Astrocyte (in vitro differentiated cells and primary cell): Measurements from ENCODE around the gene RARRES1. TPM values are rescaled to one million over a fixed set of nuclear protein-coding genes. Genes with fewer than 3 reads are reported as not detected.

ENCODE experiments used
- DNase-seq: peaks from one replicate; pipeline ENCODE4 v3.0.0-alpha.2; 2010; ENCODE audit warnings: low read depth
- FAIRE-seq: peaks from 2 replicates; lab custom pipeline; 2011; peaks lifted over from hg19 to GRCh38; lab: Jason Lieb, UNC
- H2AFZ ChIP-seq: 2 replicates; pipeline ENCODE4 v1.6.0; 2012; ENCODE audit warnings: low read depth, low read length, inconsistent platforms
- H3K27ac ChIP-seq: 2 replicates; pipeline ENCODE4 v1.5.1; 2011; ENCODE audit warnings: low read depth, low read length, inconsistent platforms
- H3K27me3 ChIP-seq: 2 replicates; pipeline ENCODE4 v1.6.0; 2011; ENCODE audit warnings: low read length, inconsistent platforms; ENCODE audit not compliant: insufficient read depth
- H3K36me3 ChIP-seq: 2 replicates; pipeline ENCODE4 v1.5.1; 2011; ENCODE audit warnings: low read length, inconsistent platforms; ENCODE audit not compliant: insufficient read depth
- H3K4me1 ChIP-seq: 2 replicates; pipeline ENCODE4 v1.5.1; 2011; ENCODE audit warnings: low read length, inconsistent platforms; ENCODE audit not compliant: insufficient read depth
- H3K4me2 ChIP-seq: 2 replicates; pipeline ENCODE4 v1.6.0; 2012; ENCODE audit warnings: low read length, inconsistent platforms
- H3K4me3 ChIP-seq: 2 replicates; pipeline ENCODE4 v1.5.1; 2011; ENCODE audit warnings: low read depth, mild to moderate bottlenecking, low read length, inconsistent platforms; ENCODE audit not compliant: insufficient read depth
- H3K79me2 ChIP-seq: 2 replicates; pipeline ENCODE4 v1.6.0; 2012; ENCODE audit warnings: mild to moderate bottlenecking, low read length, inconsistent platforms; ENCODE audit not compliant: insufficient read depth
- H3K9ac ChIP-seq: 2 replicates; pipeline ENCODE4 v1.6.0; 2012; ENCODE audit warnings: mild to moderate bottlenecking, low read length, inconsistent platforms
- H3K9me3 ChIP-seq: 2 replicates; pipeline ENCODE4 v1.5.1; 2012; ENCODE audit warnings: low read depth, mild to moderate bottlenecking, low read length, inconsistent platforms; ENCODE audit not compliant: insufficient read depth
- H4K20me1 ChIP-seq: 2 replicates; pipeline ENCODE4 v1.6.0; 2012; ENCODE audit warnings: low read length, inconsistent platforms; ENCODE audit not compliant: insufficient read depth
- H3K27ac Mint-ChIP-seq: one replicate; pipeline ENCODE4 v1.8.0; 2021; ENCODE audit warnings: mild to moderate bottlenecking, mixed read lengths; ENCODE audit not compliant: unreplicated experiment
- H3K27me3 Mint-ChIP-seq: one replicate; pipeline ENCODE4 v1.8.0; 2021; ENCODE audit warnings: low read depth, mixed read lengths; ENCODE audit not compliant: unreplicated experiment
- H3K36me3 Mint-ChIP-seq: one replicate; pipeline ENCODE4 v1.8.0; 2021; ENCODE audit warnings: low read depth, mixed read lengths; ENCODE audit not compliant: unreplicated experiment
- H3K4me1 Mint-ChIP-seq: one replicate; pipeline ENCODE4 v1.8.0; 2021; ENCODE audit warnings: low read depth, mixed read lengths; ENCODE audit not compliant: unreplicated experiment
- H3K4me3 Mint-ChIP-seq: one replicate; pipeline ENCODE4 v1.8.0; 2021; ENCODE audit warnings: mild to moderate bottlenecking, moderate library complexity, mixed read lengths; ENCODE audit not compliant: unreplicated experiment
- H3K9me3 Mint-ChIP-seq: one replicate; pipeline ENCODE4 v1.8.0; 2021; ENCODE audit warnings: mild to moderate bottlenecking, mixed read lengths; ENCODE audit not compliant: unreplicated experiment
- CTCF ChIP-seq: IDR thresholded peaks from 2 replicates; pipeline ENCODE4 v1.5.1; 2011; ENCODE audit warnings: low read depth, mild to moderate bottlenecking, inconsistent platforms, low read length, moderate library complexity; ENCODE audit not compliant: insufficient read depth
- EZH2 ChIP-seq: IDR thresholded peaks from 2 replicates; pipeline ENCODE4 v1.6.1; 2012; ENCODE audit warnings: mild to moderate bottlenecking, low read length, inconsistent platforms; ENCODE audit not compliant: insufficient read depth
- total RNA-seq: library from RNA; stranded (reverse); gene quantifications from 2 replicates; pipeline ENCODE4 v1.2.1, GENCODE V29; 2021

The RARRES1 gene
- total RNA-seq, 1 donor from 2014 or later, result 1.2 TPM

- TF ChIP-seq CTCF (no peak), EZH2 (no peak)
- Histone ChIP-seq H3K4me1 (peaks cover 10% of the 10 kb centered on the region), H3K9me3 (no peaks in the 10 kb centered on the region), H3K36me3 (peaks cover 3% of the 10 kb centered on the region), H3K27me3 (no peaks in the 10 kb centered on the region), H3K9ac (no peak overlapping the region), H3K27ac (no peak overlapping the region), H3K4me2 (no peak overlapping the region), H4K20me1 (no peaks in the 10 kb centered on the region), H3K4me3 (no peak overlapping the region), H3K79me2 (peaks cover 3% of the 10 kb centered on the region), H2AFZ (no peak overlapping the region)
- H3K4me1 Mint-ChIP-seq, result peaks cover 9% of the 10 kb centered on the region
- peaks cover 10% of the 10 kb centered on the region for H3K36me3 Mint-ChIP-seq
- no peak for FAIRE-seq
- H3K27ac Mint-ChIP-seq, result no peak overlapping the region
- no peak overlapping the region for H3K4me3 Mint-ChIP-seq
- no peaks in the 10 kb centered on the region for H3K9me3 Mint-ChIP-seq
- no peaks in the 10 kb centered on the region for H3K27me3 Mint-ChIP-seq
- DNase-seq, result no peak
Measured at GRCh38 chr3:158678687-158679086, 53.6 kb downstream of the RARRES1 start.

GRCh38 chr3:158672215-158673176 is 59.8 kb downstream of the RARRES1 start, which contains the start of gene LXN:
TSS of gene LXN (minus strand) at chr3:158672648. CDS start at chr3:158672478, 170 bp downstream.
- Histone ChIP-seq H2AFZ (peak within 1 kb of the TSS; percentile 73), H3K9ac (peak within 1 kb of the TSS; percentile 86), H3K27ac (peak within 1 kb of the TSS; percentile 72), H3K79me2 (peaks cover 22% of the 10 kb centered on the region), H3K27me3 (no peaks in the 10 kb centered on the region), H3K9me3 (no peaks in the 10 kb centered on the region), H4K20me1 (no peaks in the 10 kb centered on the region), H3K4me1 (peaks cover 4% of the 10 kb centered on the region), H3K36me3 (peaks cover 12% of the 10 kb centered on the region), H3K4me2 (peak within 1 kb of the TSS; percentile 95), H3K4me3 (peak within 1 kb of the TSS; percentile 75)
- Mint-ChIP-seq H3K4me3 (peak within 1 kb of the TSS; percentile 84), H3K27ac (peak within 1 kb of the TSS; percentile 66), H3K27me3 (no peaks in the 10 kb centered on the region), H3K9me3 (no peaks in the 10 kb centered on the region), H3K36me3 (no peaks in the 10 kb centered on the region), H3K4me1 (peaks cover 5% of the 10 kb centered on the region)
- peak; percentile 66 for DNase-seq
- no peak for TF ChIP-seq EZH2
- peak; percentile 53 for TF ChIP-seq CTCF
- no peak for FAIRE-seq
